ENCODE data around the gene RNF103.

- no peak for TF ChIP-seq CTCF (IDR thresholded peaks at IDR 0.05; ENCODE audit: low read depth, low read length)
- TF ChIP-seq POLR2A (IDR thresholded peaks at IDR 0.05; ENCODE audit: extremely low read depth, insufficient read length), result no peak
- no peak for TF ChIP-seq MAX (IDR thresholded peaks at IDR 0.05; ENCODE audit: low read depth, low read length)
- no peak for TF ChIP-seq MYC (IDR thresholded peaks at IDR 0.05; ENCODE audit: low read depth, low read length)
Measured at GRCh38 chr2:86610871-86611270, 12.8 kb downstream of the RNF103 start.
